ENCODE measurements around the gene NDUFB4. TPM values are rescaled to one million over a fixed set of nuclear protein-coding genes. Genes with fewer than 3 reads are reported as not detected.
"Not testable (repeated sequence)": the region's sequence is repeated elsewhere in the genome, so short reads cannot be mapped to it uniquely, and the experiment has no call there.

The NDUFB4 gene
- total RNA-seq, 1 donor = 40.1 TPM

DNA sequence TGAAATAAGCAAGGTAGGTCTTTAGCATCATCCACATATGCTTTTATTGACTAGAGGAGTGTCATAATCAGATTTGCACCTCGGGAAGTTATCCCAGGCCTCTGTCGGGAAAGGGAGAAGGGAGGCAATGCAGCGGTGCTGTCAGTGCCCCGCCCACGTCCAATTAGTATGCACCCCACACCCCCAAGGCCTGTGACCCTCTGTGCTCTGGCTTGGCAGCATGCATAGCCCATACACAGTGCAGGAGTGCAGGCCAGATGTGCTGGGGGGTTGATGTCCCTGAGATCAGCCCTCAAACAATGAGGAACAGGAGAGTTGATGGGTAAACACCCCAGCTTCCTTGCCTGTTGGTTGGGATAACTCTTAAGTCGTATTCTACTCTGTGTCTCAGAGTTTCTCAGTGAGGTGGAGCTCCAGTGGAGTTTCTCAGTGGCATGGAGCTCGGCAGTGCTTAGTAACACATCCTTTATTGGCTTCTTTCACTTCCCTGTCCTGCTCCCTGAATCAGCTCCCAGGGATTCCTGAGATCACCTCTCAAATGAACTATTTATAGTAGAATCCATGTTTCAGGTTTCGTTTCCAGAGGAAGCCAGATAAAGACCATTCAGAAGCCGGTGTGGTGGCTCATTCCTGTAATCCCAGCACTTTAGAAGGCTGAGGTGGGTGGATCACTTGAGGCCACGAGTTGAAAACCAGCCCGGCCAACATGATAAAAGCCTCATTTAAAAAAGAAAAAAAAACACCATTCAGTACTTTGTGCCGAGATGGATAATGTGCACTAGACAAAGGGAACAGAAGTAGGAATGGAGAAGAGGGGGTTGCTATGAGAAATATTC is 26.7 kb upstream of the NDUFB4 start:
- DNase-seq (ENCODE audit: low read depth in 2 of 3, low spot score in 2 of 3) = no peak

DNA sequence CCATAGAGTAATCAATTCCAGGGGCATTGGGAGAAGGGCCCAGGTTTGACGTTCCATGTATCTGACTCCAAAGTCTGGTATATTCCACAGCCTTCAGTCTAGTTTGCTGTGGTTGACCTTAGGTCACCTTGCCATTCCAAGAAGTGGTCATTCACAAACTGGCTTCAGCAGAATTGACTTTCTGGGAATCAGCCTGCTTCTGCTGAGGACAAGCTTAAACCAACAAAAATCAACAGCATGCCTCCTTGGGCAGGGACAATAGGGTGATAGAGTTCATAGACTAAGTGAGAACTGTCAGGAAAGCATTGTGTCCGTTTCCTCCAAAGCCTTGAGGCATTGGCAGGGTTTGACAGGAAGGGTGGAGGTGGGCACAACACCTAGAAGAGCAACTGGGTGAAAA is 24.1 kb upstream of the NDUFB4 start:
- no peak for DNase-seq (ENCODE audit: low read depth in 2 of 3, low spot score in 2 of 3)

DNA sequence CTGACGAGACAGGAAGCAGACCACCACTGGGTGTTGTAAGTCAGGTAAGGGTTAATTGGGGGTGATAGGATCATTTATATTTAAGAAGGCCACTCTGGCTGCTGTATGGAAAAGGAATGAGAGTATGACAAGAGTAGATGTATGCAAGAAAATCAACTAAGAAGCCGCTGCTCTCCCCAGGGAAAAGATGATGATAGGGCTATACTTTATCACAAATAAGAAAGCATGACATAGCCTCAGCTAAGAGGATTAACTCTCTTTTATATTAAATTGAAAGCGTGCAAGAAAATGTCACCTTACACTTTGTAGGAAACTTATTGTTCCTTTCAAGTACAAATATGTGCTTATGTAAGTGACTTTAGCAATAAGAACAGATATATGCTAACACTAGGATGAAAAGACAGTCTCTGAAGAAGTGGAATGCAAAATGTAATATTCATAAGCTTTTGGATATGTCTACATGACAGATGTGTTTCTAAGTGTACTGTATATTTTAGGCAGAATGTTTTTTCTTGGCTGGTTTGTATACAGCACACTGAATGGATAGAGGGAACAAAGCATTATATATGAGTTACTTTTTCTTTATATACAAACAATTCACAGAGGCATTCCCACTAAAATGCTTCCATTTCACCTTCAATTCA is 8.7 kb upstream of the NDUFB4 start:
- DNase-seq (ENCODE audit: low read depth in 2 of 3, low spot score in 2 of 3) = no peak

- no peak for DNase-seq (ENCODE audit: low read depth in 2 of 3, low spot score in 2 of 3)
These were observed 384 bp upstream of the NDUFB4 start for GRCh38 chr3:120595788-120596115.

DNA sequence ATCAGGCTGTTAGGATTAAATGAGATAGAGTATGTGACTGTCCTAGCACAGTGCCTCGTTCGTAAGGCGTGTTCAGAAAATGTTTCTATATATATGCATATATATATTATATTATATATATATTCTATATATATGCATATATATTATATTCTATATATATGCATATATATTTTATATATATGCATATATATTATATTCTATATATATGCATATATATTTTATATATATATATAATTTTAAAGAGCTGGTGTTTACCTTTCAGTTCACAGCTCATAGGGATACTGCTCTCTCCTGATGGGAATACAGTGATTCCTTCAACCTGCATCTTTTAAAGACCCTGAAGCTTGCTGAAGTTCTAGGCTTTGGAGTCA is 702 bp downstream of the NDUFB4 start:
- no peak for DNase-seq (ENCODE audit: low read depth in 2 of 3, low spot score in 2 of 3)

DNA sequence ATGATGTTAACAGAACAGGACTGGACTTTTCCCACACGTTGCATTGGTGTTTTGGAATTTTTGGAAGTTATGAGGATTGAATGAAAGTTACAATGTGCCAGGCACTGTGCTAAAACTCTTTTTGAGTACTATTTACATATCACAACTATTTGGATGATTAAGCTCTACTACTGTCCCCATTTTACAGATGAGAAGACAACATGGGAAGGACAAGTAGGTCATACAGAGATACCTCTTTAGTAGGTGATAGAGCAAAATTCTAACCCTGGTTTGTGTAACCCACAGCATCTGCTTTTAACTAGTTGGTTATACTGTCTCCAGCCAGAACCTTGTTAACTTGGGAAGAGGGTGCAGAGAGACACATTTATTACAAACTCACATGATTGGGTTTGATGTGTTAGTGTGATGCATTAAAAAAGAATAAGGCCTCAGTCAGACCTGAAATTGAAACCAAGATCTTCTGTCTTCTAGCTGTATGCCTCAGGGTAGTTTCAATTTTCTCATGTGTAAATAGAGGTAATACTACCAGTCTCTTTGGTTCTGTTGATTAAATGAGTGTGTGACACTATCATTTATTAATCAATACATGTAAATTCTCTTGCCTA is 1.4 kb downstream of the NDUFB4 start:
- DNase-seq (ENCODE audit: low read depth in 2 of 3, low spot score in 2 of 3) = no peak

DNA sequence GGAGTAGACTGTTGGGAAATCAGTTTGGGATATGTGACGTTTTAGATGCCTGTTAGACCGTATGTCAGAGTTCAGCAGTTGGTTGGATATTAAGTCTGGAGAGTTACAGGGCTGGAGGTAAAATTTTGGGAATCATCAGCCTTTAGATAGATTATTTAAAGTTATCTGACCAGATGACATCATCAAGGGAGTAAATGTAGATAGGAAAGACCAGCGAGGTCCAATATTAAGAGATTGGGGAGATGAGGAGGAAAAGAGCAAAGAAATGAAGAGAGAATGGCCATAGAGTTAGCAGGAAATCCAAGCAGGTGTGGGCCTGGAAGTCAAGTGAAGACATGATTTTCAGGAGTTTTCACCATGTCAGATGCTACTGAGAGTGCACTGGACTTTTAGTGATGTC is 3.1 kb downstream of the NDUFB4 start:
- DNase-seq (ENCODE audit: low read depth in 2 of 3, low spot score in 2 of 3) = no peak

DNA sequence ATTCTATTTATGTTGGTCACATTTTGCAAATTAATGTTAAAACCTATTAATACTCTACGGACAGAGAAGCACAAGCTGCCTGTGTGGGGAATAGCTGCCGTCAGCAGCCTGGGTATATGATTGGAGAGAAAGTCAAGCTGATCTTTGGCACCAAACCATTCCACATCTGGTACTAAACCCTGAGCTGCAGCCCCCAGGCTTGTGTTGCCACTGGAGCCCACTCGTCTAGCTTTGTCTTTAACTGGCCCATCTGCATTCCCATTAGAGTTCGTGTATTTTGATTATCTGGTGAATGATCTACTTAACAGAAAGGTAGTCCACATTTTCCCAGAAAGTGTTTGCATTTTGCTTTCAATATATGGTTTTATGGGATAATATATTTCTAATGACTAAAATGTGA is 5.4 kb downstream of the NDUFB4 start:
- DNase-seq (ENCODE audit: low read depth in 2 of 3, low spot score in 2 of 3) = no peak

GRCh38 chr3:120602682-120603081 is 6.5 kb downstream of the NDUFB4 start:
- no peak for DNase-seq (ENCODE audit: low read depth in 2 of 3, low spot score in 2 of 3)

DNA sequence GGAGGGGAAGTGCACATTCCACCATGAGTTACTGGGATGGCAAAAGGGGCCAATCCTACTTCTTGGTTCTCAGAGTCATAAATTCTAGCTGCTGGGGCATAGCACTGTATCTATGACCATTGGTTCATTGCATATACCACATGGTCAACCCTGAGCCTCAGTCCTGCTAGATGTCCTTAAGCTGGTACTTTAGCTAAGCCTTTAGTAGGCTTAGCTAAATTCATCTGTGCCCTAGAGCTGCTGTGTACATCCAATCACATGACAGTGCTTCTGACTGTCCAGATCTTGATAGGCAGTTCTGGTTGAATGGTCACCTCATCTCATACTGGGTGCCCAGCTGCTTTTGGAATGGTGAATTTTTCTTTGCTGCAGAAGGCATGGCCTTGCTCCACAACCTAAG is 8.2 kb downstream of the NDUFB4 start:
- DNase-seq (ENCODE audit: low read depth in 2 of 3, low spot score in 2 of 3) = no peak

DNA sequence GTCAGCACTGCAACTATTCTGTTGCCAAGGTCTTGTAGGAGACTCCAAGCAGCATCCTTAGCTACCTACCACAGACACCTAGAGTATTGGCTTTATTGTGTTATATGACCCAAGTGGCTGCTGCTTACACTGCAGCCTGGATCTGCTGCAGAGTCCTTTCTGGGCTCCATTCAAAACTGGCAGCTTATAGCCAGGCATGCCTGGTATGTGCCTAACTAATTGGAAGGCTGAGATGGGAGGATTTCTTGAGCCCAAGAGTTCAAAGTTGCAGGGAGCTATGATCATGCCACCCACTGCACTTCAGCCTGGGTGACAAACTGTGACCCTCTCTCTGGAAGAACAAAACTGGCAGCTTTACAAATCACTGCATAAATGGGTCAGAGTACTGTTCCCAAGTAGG is 8.6 kb downstream of the NDUFB4 start:
- DNase-seq (ENCODE audit: low read depth in 2 of 3, low spot score in 2 of 3) = no peak

GRCh38 chr3:120608506-120608905 is 12.4 kb downstream of the NDUFB4 start:
- DNase-seq (ENCODE audit: low read depth in 2 of 3, low spot score in 2 of 3) = no peak

DNA sequence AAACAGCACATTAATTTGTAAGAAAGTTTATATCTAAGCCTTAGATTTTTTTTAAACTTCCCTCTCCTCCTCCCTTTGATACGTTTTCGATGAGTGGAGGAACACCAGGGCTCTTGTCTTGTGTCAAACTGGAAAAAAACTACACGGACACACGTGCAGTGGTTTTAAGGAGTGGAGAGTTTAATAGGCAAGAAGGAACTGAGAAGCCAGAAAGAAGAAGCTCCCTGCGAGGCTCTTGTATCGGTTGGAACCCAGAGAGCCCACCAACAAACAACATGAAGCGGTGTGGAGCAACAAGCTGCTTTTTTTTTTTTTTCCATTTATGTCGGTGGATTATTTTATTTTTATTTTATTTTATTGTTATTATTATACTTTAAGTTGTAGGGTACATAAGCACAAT is 18.6 kb downstream of the NDUFB4 start:
- no peak for DNase-seq (ENCODE audit: low read depth in 2 of 3, low spot score in 2 of 3)

GRCh38 chr3:120615847-120616609 is 19.9 kb downstream of the NDUFB4 start:
- no peak for DNase-seq (ENCODE audit: low read depth in 2 of 3, low spot score in 2 of 3)

- not testable (repeated sequence) for DNase-seq (ENCODE audit: low read depth in 2 of 3, low spot score in 2 of 3)
These were observed 20.6 kb downstream of the NDUFB4 start for GRCh38 chr3:120616745-120617144.

- no peak for DNase-seq (ENCODE audit: low read depth in 2 of 3, low spot score in 2 of 3)
These were observed 26.3 kb downstream of the NDUFB4 start for GRCh38 chr3:120622457-120622856.

GRCh38 chr3:120622870-120623726 is 27.0 kb downstream of the NDUFB4 start:
- DNase-seq (ENCODE audit: low read depth in 2 of 3, low spot score in 2 of 3) = peak in 1 of 3 donors; percentile 48

DNA sequence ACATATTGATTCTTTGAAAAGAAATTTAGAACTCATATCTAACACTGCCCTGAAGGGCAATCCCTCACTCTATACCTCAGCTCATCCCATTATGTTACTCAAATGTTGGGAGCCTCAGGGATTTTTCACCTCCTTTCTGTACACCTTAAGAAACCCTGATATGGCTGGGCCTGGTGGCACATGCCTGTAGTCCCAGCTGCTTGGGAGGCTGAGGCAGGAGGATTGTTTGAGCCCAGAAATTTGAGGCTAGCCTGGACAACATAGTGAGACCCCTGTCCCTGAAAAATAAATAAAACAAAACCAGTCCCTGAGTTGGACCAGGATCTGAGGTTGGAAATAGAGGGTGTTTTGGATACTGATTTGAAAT is 27.6 kb downstream of the NDUFB4 start:
- no peak for DNase-seq (ENCODE audit: low read depth in 2 of 3, low spot score in 2 of 3)

- DNase-seq (ENCODE audit: low read depth in 2 of 3, low spot score in 2 of 3) = no peak
These were observed 29.0 kb downstream of the NDUFB4 start for GRCh38 chr3:120625159-120625586.

- DNase-seq (ENCODE audit: low read depth in 2 of 3, low spot score in 2 of 3) = no peak
These were observed 38.4 kb downstream of the NDUFB4 start for GRCh38 chr3:120634539-120634938.
